CD4-positive, alpha-beta T cell treated with Interleukin-15 for 4 hours (primary cell): ENCODE data around the gene RAG1.
A peak's percentile ranks its signal among the peaks of the same experiment; 100 is the strongest.
"Not testable (repeated sequence)": the region's sequence is repeated elsewhere in the genome, so short reads cannot be mapped to it uniquely, and the experiment has no call there.

Experiments used
- DNase-seq: peaks from one replicate; pipeline ENCODE4 v3.0.0-alpha.2; 2020; ENCODE audit warnings: low spot score

Gene RAG1

DNA sequence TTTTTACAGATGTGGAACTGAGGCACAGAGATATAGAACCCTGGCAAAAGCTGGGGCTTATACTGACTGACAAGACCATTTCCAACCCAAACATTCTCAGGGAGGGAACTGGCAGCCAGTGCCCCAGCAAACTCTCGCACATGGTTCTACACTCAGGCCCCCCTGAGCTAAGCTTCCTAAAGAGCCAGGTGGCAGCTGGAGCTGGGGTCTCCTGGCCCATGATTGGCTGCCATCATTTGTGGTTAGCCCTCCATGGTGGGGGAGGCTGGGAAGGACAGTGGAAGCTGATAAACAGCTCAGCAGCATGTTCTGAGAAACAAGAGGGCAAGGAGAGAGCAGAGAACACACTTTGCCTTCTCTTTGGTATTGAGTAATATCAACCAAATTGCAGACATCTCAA lies at the start of gene RAG1:
RAG1 (plus strand) TSS at position 314 of the 400 bp plus-strand sequence. CDS start 5,298 bp downstream, outside the sequence.
- no peak for DNase-seq

GRCh38 chr11:36530840-36531239 lies 37.0 kb upstream of the RAG1 start:
- DNase-seq, result no peak

DNA sequence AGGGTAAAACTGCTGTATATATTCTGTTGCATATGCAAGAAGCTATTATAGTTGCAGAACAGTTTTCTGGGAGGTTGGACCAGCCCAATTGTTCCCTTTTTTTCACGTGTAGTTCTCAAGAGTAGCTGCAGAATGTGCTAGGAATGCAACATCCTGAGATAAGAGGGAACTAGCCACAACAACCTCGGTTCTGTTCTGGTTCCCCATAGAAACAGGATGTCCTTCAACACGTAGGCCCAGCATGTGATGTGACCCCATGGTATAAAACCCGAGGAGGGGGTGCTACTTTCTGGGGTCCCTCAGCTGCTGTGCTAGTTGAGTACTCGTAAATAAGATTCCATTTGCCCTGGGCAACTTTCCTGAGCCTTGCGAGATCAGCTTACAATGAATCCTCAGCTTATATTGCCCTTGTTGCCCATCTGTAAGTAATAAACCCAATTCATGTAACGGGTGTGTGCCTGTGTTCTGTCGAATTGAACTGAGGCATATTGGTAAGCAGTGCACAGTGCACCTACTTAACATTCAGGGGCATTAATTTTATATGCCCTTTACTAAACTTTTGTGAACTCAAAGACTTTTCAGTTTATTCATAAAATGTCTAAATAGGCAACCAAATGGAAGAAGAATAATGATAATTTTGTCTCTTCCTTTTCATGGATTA lies 34.7 kb upstream of the RAG1 start:
- no peak for DNase-seq

DNA sequence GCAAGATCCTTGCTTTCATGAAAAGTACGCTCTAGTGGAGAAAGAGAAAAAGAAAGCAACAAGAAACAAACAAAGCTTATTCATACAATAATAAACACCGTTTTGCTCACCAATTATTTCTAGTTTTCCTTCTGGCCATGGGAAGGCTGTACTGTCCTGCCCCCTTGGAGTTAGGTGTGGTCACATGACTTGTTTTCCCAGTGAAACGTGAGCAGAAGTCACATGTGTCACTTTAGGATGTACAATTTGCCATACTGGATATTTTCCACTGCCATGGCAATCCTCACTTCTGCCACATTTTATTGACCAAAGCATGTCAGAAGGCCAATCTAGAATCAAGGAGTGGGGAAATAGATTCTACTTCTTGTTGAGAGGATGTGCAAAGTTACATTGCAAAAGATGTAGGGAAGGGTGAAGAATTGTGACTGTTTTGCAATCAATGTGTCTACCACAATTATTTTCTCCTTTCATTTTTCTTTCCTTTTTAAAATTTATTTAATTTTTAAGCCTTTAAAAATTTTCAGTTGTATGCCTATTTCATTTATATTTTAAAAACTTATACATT lies 33.4 kb upstream of the RAG1 start:
- DNase-seq, result no peak

GRCh38 chr11:36540998-36541397 lies 26.8 kb upstream of the RAG1 start:
- DNase-seq, result peak; percentile 21

- DNase-seq, result no peak
Observed at GRCh38 chr11:36550385-36551115, 17.3 kb upstream of the RAG1 start.

GRCh38 chr11:36557390-36557789 lies 10.4 kb upstream of the RAG1 start:
- not testable (repeated sequence) for DNase-seq

DNA sequence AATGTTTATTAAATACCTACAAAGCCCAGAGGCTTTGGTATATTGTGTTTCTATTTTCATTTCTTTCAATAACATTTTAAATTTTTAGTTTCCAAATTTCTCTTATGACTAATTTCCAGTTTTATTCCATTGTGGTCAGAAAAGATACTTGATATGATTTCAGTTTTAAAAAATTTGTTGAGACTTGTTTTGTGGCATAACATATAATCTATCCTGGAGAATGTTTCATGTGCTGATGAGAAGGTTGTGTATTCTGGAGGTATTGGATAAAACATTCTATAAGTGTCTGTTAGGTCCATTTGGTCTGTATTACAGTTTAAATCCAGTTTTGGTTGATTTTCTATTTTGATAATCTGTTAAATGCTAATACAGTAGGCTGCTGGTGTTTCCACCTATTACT lies 9.8 kb upstream of the RAG1 start:
- DNase-seq, result no peak

DNA sequence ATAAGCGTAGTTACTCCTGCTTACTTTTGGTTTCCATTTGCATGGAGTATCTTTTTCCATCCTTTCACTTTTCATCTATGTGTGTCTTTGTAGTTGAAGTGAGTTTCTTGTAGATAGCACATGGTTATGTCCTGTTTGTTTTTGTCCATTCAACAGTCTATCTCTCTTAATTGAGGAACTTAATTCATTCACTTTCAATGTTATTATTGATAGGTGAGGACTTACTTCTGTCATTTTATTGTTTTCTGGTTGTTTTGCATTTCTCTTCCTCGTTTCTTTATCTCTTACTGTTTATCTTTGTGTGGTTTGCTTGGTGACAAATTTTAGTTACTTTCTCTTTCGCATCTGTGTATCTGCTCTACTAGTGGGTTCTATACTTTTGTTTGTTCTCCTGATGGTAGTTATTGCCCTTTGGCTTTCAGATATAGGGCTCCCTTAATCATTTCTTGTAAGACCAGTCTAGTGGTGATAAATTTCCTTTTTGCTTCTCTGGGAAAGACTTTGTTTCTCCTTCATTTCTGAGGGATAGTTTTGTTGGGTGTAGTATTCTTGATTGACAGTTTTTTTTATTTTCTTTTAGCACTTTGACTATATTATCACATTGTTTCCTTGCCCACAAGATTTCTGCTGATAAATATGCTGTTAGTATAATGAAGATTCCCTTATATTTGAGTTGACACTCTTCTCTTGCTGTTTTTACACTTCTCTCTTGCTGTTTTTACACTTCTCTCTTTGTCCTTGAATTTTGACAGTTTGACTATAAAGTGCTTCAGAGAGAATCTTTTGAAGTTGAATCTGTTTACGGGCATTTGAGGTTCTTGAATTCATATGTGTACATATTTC lies 9.0 kb upstream of the RAG1 start:
- DNase-seq, result peak; percentile 23

DNA sequence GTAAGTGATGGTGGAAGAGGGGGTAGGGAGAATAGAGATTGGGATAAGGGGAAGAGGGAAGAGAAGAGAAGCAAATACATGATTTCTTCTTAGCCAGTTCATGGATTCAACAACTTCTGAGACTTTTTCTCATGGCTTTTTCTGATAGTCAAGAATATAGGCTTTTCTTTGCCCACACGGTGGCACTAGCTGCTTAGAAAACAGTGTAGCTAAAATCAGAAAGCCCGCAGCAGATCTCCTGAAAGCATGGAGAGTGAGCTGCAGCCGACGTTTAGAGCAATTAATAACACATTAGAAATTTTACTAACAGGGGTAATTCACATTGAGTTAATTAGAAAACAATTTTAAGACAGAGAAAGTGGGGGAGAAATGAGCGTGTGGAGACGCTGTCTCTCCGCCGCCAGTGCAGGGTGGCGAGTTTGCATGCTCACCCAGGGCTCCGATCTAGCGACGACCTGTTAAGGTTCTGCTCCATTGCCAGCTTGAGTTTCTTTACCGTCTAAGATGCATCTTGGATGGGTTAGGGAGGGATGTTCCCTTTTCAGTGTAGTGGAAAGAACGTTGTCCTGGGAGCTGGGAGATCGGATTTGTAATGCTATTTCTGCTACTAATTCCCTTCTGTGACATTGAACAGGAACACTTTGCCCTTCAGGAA lies 3.3 kb upstream of the RAG1 start:
- DNase-seq, result peak; percentile 54

- no peak for DNase-seq
Observed at GRCh38 chr11:36565031-36565610, 2.7 kb upstream of the RAG1 start.

DNA sequence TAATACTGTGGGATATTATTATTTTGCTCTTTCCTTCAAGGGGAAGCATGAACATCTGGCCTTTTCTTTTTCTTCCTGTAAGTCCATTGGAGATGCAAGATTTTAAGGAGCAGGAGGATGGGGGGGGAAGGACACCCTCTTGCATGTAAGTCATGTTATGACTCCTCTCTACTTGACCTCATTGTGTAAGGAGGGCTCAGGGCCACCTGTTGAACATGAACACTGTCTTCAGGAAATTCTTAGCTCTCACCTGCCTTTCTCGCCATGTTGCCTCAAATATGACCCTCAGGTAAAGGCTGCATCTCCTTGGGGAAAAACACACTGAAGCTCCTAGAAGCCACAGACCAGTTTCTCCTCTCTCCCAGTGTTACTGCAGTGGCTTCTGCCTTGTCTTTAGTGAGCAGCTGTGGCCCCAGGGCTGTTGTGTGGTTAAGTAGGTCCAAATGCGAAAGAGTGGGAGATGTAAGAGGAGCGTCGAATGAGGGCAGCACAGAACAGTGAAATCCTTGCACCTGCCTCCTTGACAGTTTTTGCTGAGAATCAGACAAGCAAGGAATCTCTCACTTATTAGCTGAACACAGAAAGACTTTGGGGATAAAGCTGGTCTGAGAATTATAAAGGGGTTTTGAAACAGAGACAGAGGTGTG lies 1.3 kb upstream of the RAG1 start:
- DNase-seq, result no peak

GRCh38 chr11:36569095-36569494 lies 1.3 kb downstream of the RAG1 start:
- no peak for DNase-seq

DNA sequence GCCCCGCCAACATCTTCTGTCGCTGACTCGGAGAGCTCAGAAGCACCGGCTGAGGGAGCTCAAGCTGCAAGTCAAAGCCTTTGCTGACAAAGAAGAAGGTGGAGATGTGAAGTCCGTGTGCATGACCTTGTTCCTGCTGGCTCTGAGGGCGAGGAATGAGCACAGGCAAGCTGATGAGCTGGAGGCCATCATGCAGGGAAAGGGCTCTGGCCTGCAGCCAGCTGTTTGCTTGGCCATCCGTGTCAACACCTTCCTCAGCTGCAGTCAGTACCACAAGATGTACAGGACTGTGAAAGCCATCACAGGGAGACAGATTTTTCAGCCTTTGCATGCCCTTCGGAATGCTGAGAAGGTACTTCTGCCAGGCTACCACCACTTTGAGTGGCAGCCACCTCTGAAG lies 6.7 kb downstream of the RAG1 start:
- no peak for DNase-seq

DNA sequence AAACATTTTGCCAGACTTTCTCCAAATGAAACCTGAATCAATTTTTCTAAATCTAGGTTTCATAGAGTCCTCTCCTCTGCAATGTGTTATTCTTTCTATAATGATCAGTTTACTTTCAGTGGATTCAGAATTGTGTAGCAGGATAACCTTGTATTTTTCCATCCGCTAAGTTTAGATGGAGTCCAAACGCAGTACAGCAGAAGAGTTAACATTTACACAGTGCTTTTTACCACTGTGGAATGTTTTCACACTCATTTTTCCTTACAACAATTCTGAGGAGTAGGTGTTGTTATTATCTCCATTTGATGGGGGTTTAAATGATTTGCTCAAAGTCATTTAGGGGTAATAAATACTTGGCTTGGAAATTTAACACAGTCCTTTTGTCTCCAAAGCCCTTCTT lies 9.6 kb downstream of the RAG1 start:
- DNase-seq, result no peak

GRCh38 chr11:36577859-36578258 lies 10.1 kb downstream of the RAG1 start:
- DNase-seq, result no peak

DNA sequence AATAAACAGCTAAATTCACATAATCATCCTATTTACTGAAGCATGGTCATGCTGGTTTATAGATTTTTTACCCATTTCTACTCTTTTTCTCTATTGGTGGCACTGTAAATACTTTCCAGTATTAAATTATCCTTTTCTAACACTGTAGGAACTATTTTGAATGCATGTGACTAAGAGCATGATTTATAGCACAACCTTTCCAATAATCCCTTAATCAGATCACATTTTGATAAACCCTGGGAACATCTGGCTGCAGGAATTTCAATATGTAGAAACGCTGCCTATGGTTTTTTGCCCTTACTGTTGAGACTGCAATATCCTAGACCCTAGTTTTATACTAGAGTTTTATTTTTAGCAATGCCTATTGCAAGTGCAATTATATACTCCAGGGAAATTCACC lies 10.7 kb downstream of the RAG1 start:
- no peak for DNase-seq

DNA sequence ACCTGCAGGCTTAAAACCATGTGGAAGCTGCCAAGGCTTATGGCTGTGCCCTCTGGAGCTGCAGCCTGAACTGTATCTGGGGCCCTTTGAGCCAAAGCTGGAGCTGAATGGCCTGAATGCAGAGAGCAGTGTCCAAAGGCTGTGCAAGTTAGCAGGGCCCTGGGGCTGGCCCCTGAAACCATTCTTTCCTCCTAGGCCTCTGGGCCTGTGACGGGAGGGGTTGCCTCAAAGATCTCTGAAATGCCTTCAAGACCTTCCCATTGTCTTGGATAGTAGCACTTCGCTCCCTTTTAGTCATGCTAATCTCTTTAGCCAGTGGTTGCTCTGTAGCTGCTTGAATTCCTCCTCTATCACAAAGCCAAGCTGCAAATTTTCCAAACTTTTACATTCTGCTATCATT lies 13.7 kb downstream of the RAG1 start:
- no peak for DNase-seq

DNA sequence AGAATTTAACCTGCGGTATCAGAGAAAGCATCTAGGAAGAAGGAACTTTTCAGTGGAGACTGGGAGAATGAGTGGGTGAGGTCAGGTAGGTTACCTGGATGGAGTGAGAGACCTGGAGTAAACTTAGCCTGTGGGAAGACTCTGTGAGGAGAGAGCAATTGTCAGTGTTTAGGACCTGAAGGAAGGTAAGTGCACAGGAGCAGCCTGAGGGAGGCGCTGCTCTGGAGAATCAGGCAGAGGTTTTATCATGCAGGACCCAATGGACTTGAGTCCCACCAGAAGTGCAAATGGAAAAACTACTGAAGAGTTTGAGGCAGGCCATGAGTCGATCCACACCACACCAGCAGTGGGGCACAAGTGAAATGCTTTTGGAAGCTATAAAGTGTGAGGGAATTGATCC lies 15.9 kb downstream of the RAG1 start:
- DNase-seq, result no peak

DNA sequence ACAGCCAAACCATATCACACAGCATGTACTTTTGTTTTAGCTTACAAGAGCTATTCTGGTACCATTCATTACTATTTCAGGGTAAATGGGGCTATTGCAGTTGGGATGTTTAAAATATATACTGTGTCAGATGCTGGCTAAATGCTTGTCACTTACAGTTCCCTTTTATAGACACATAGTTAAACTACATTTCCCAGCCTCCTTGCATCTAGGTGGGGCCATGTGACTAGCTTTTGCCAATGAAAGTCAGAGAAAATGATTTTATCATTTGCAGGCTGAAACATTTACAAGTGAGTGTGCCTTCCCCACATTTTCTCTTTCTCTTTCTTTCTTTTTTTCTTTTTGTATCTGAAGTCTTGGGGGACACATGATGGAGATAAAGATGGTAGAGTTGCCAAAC lies 18.7 kb downstream of the RAG1 start:
- no peak for DNase-seq

- no peak for DNase-seq
Observed at GRCh38 chr11:36588099-36588498, 20.3 kb downstream of the RAG1 start.
